Neural cell (in vitro differentiated cells): ENCODE measurements around the gene TSPAN8. TPM values are rescaled to one million over a fixed set of nuclear protein-coding genes. Genes with fewer than 3 reads are reported as not detected.

Experiments used
- H2AFZ ChIP-seq: fragments of 200-600, 300-800 bp; sonication (generic), shearing (Covaris generic); 2 replicates; pipeline ENCODE4 v1.6.0; 2014; ENCODE audit warnings: low read depth, mild to moderate bottlenecking, antibody characterized with exemption, low read length, moderate library complexity
- H3F3A ChIP-seq: fragments of 200-600 bp; shearing (Covaris generic); 2 replicates; pipeline ENCODE4 v1.6.1; 2016; ENCODE audit warnings: mild to moderate bottlenecking, moderate library complexity, mixed read lengths, antibody characterized with exemption, low read length; ENCODE audit not compliant: insufficient read depth, poor library complexity, severe bottlenecking
- H3K27ac ChIP-seq: fragments of 200-600, 300-800 bp; sonication (generic), shearing (Covaris generic); 2 replicates; pipeline ENCODE4 v1.5.1; 2014; ENCODE audit warnings: mild to moderate bottlenecking, low read length, moderate library complexity
- H3K27me3 ChIP-seq: fragments of 300-800, 200-600 bp; sonication (generic), shearing (Covaris generic); 2 replicates; pipeline ENCODE4 v1.6.0; 2014; ENCODE audit warnings: mild to moderate bottlenecking, low read depth, low read length, moderate library complexity; ENCODE audit not compliant: insufficient read depth
- H3K36me3 ChIP-seq: fragments of 300-800, 200-600 bp; sonication (generic), shearing (Covaris generic); 2 replicates; pipeline ENCODE4 v1.5.1; 2014; ENCODE audit warnings: mild to moderate bottlenecking, antibody characterized with exemption, low read length, moderate library complexity; ENCODE audit not compliant: insufficient read depth
- H3K4me2 ChIP-seq: fragments of 300-800, 200-600 bp; sonication (generic), shearing (Covaris generic); 2 replicates; pipeline ENCODE4 v1.6.0; 2014; ENCODE audit warnings: mild to moderate bottlenecking, low read length
- H3K4me3 ChIP-seq: fragments of 300-800, 200-600 bp; sonication (generic), shearing (Covaris generic); 2 replicates; pipeline ENCODE4 v1.5.1; 2014; ENCODE audit warnings: mild to moderate bottlenecking, low read length, moderate library complexity
- H3K79me2 ChIP-seq: fragments of 200-600 bp; shearing (Covaris generic); replicated peaks from 2 replicates; pipeline ENCODE4 v1.6.0; 2014; ENCODE audit warnings: mild to moderate bottlenecking, low read length, moderate library complexity; ENCODE audit not compliant: insufficient read depth
- H3K9ac ChIP-seq: fragments of 300-800, 200-600 bp; sonication (generic), shearing (Covaris generic); 2 replicates; pipeline ENCODE4 v1.6.1; 2016; ENCODE audit warnings: mild to moderate bottlenecking, low read length, mixed read lengths
- H3K9me2 ChIP-seq: fragments of 200-600 bp; shearing (Covaris generic); 2 replicates; pipeline ENCODE4 v1.6.1; 2016; ENCODE audit warnings: mild to moderate bottlenecking, low read length, mixed read lengths; ENCODE audit not compliant: insufficient read depth
- H3K9me3 ChIP-seq: fragments of 200-600, 300-800 bp; sonication (generic), shearing (Covaris generic); 2 replicates; pipeline ENCODE4 v1.6.1; 2016; ENCODE audit warnings: mild to moderate bottlenecking, mixed run types, low read length, moderate library complexity, mixed read lengths
- H4K20me1 ChIP-seq: fragments of 200-600 bp; shearing (Covaris generic); 2 replicates; pipeline ENCODE4 v1.6.1; 2016; ENCODE audit warnings: mild to moderate bottlenecking, mixed run types; ENCODE audit not compliant: insufficient read depth
- CTCF ChIP-seq: fragments of 450-650 bp; IDR thresholded peaks from 2 replicates; pipeline ENCODE4 v1.5.1; 2014; ENCODE audit warnings: antibody characterized with exemption, mild to moderate bottlenecking, moderate library complexity; ENCODE audit not compliant: poor library complexity, severe bottlenecking
- EP300 ChIP-seq: fragments of 450-650 bp; conservative IDR thresholded peaks from 2 replicates; pipeline ENCODE4 v1.6.1; 2014; ENCODE audit warnings: antibody characterized with exemption, mild to moderate bottlenecking, moderate library complexity; ENCODE audit not compliant: poor library complexity, severe bottlenecking
- EZH2 ChIP-seq: fragments of 200-600, 300-800 bp; shearing (Covaris generic), sonication (generic); IDR thresholded peaks from 2 replicates; pipeline ENCODE4 v1.6.1; 2014; ENCODE audit warnings: antibody characterized with exemption, low read length, borderline replicate concordance, mild to moderate bottlenecking; ENCODE audit not compliant: insufficient read depth, poor library complexity, severe bottlenecking
- MXI1 ChIP-seq: fragments of 450-650 bp; conservative IDR thresholded peaks from 2 replicates; pipeline ENCODE4 v1.6.1; 2014; ENCODE audit warnings: antibody characterized with exemption, mild to moderate bottlenecking; ENCODE audit not compliant: poor library complexity, severe bottlenecking
- POLR2AphosphoS5 ChIP-seq: IDR thresholded peaks from 2 replicates; pipeline ENCODE4 v1.6.1; 2012
- RAD21 ChIP-seq: fragments of 450-650 bp; conservative IDR thresholded peaks from 2 replicates; pipeline ENCODE4 v1.6.1; 2014; ENCODE audit warnings: antibody characterized with exemption, mild to moderate bottlenecking, moderate library complexity
- REST ChIP-seq: IDR thresholded peaks from 2 replicates; pipeline ENCODE4 v1.6.1; 2012; ENCODE audit warnings: borderline replicate concordance
- SMC3 ChIP-seq: fragments of 450-650 bp; conservative IDR thresholded peaks from 2 replicates; pipeline ENCODE4 v1.6.1; 2014; ENCODE audit warnings: antibody characterized with exemption, mild to moderate bottlenecking, moderate library complexity; ENCODE audit not compliant: poor library complexity
- TAF1 ChIP-seq: IDR thresholded peaks from 2 replicates; pipeline ENCODE4 v1.6.1; 2012; ENCODE audit warnings: low read depth
- polyA plus RNA-seq: library from polyadenylated mRNA; depleted of rRNA; stranded (reverse); fragments of >200 nt; gene quantifications from 2 replicates; pipeline ENCODE4 v1.2.3, GENCODE V29; 2014

Gene TSPAN8
- polyA plus RNA-seq, 1 donor from 2014 or later: not detected

DNA sequence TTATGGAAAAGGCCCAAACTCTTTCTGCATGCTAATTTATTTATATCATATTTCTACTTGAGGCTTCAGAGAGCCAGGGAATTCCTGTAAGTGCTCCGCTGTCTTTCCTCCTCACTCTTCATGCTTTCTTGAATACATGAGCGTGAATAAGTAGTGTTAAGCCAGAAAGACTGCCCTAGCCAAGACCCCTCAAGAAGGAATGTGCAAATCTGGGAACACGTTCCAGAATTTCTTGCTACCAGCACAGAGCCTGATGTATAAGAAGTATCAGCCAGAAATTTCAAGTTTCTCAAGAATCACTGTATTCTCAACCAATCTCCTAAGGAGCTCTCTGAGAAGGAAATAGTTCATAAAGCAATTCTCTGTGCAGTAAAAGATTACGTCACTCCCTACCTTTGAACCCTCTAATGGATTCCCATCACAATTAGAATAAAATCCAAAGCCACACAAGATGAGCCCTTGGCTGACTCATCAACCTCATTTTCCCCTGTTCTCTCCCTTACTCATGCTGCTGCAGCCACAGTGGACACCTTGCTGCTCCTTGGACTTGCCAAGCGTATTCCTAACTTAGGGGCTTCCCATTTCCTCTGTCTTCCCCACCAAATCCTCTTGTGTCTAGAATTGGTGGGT is 6.9 kb upstream of the TSPAN8 start:
- Histone ChIP-seq H3K4me3 (no peak overlapping the region), H3K4me2 (no peak overlapping the region), H3K9me2 (no peaks in the 10 kb centered on the region), H3K27me3 (no peaks in the 10 kb centered on the region), H3K27ac (no peak overlapping the region), H3K9ac (no peak overlapping the region), H4K20me1 (no peaks in the 10 kb centered on the region), H3F3A (no peaks in the 10 kb centered on the region), H3K36me3 (no peaks in the 10 kb centered on the region), H3K9me3 (no peaks in the 10 kb centered on the region), H3K79me2 (no peaks in the 10 kb centered on the region), H2AFZ (no peak overlapping the region)
- TF ChIP-seq RAD21 (no peak), EP300 (no peak), POLR2AphosphoS5 (no peak), MXI1 (no peak), TAF1 (no peak), REST (no peak), EZH2 (no peak), SMC3 (no peak), CTCF (no peak)

GRCh38 chr12:71164166-71164565 is 6.4 kb upstream of the TSPAN8 start:
- TF ChIP-seq EP300 (no peak), TAF1 (no peak), EZH2 (no peak), POLR2AphosphoS5 (no peak), MXI1 (no peak), SMC3 (no peak), CTCF (no peak), REST (no peak), RAD21 (no peak)
- H2AFZ ChIP-seq: no peak overlapping the region

More at GRCh38 chr12:71164166-71164565, 6.4 kb upstream of the TSPAN8 start:
- Histone ChIP-seq H3K9me3 (no peaks in the 10 kb centered on the region), H3K9ac (no peak overlapping the region), H3K27ac (no peak overlapping the region), H3K4me3 (no peak overlapping the region), H3F3A (no peaks in the 10 kb centered on the region), H3K27me3 (no peaks in the 10 kb centered on the region), H3K9me2 (no peaks in the 10 kb centered on the region), H3K36me3 (no peaks in the 10 kb centered on the region), H3K4me2 (no peak overlapping the region), H4K20me1 (no peaks in the 10 kb centered on the region), H3K79me2 (no peaks in the 10 kb centered on the region)
